ENCODE results near the gene SYNDIG1. TPM values are rescaled to one million over a fixed set of nuclear protein-coding genes. Genes with fewer than 3 reads are reported as not detected.

Gene SYNDIG1
- total and polyA plus RNA-seq, 3 experiments from 2014 or later = not detected

DNA sequence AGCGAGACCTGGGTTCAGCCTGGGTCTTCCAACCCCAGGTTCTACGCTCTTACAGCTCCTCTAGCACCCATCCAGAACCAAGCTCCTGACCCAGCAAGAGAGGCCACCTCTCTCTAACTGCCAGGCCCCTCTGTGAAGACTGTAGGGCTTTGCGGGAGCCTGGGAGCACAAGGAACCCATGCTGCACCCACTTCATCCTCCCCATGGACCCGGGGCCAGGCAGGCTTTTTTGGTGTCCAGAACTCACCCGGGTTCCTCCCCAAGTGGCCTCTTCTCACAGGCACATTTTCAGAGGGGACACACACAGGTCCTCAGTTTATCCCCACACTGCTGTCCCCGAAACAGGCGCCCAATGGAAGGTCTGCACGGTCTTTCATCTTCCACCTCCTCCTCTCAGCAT is 145.9 kb downstream of the SYNDIG1 start:
- Histone ChIP-seq H3K27me3 (ENCODE audit: insufficient read depth, low read length, poor library complexity, severe bottlenecking) (no peaks in the 10 kb centered on the region), H3K9me3 (ENCODE audit: low read length) (no peaks in the 10 kb centered on the region), H3K27ac (ENCODE audit: low read depth, low read length) (no peak overlapping the region), H3K36me3 (ENCODE audit: insufficient read depth, low read length) (no peaks in the 10 kb centered on the region), H3K4me1 (ENCODE audit: insufficient read depth, low read length) (no peaks in the 10 kb centered on the region), H3K4me3 (ENCODE audit: low read length) (no peak overlapping the region)
- H3K4me1 Mint-ChIP-seq = no peaks in the 10 kb centered on the region
- peaks cover 2 to 21% of the 10 kb centered on the region in 2 donors for H3K27me3 Mint-ChIP-seq
- H3K27ac Mint-ChIP-seq = no peak overlapping the region
- H3K9me3 Mint-ChIP-seq = no peaks in the 10 kb centered on the region
- POLR2A ChIA-PET = no interaction called here
- H3K36me3 Mint-ChIP-seq = no peaks in the 10 kb centered on the region
- CTCF ChIA-PET = no interaction called here
- no peak overlapping the region for H3K4me3 Mint-ChIP-seq
- DNase-seq = no peak

DNA sequence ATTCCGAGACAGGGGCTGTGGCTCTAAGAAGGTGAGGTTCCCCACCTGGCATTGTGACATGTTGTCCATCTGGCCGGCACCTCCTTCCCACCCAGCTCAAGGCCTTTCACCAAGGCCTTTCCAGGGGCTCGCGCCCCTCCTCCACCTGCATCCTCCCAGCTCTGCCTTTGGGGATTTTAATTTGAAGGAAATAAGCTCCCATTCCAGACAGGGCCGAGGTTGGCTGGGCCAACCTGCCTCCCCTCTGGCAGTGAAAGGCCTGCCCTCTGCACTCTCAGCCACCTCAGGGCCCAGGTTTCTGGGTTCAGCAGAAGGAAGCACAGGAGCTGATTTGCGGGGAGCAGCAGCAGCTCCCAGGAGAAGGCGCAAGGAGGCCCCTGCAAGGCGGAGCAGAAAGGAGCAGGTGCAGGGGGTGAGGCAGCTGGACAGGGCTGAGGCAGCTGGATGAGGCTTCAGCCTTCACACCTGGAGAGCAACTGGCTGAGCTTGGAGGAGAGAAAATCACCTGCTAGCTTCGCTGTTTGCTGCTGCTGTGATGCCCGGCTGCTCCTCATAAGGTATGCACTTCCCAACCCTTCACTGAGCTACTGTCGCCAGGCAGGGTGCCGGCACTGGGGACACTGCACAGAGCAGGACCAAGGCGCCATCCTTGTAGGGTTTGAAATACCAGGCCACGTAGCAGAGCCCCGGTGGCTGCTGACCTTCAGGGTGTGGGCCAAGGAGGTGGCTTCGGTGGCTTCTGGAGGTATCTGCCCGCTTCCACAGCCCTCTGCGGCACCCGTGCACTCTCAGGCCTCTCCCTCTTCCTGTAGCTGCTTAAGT is 147.0 kb downstream of the SYNDIG1 start:
- no peaks in the 10 kb centered on the region for H3K36me3 ChIP-seq (ENCODE audit: insufficient read depth, low read length)
- H3K4me3 ChIP-seq (ENCODE audit: low read length) = no peak overlapping the region
- no peak overlapping the region for H3K27ac Mint-ChIP-seq
- H3K4me1 Mint-ChIP-seq = no peaks in the 10 kb centered on the region
- no peaks in the 10 kb centered on the region for H3K9me3 Mint-ChIP-seq
- no peak overlapping the region for H3K27ac ChIP-seq (ENCODE audit: low read depth, low read length)
- DNase-seq = no peak
- H3K27me3 ChIP-seq (ENCODE audit: insufficient read depth, low read length, poor library complexity, severe bottlenecking) = no peaks in the 10 kb centered on the region
- H3K9me3 ChIP-seq (ENCODE audit: low read length) = no peaks in the 10 kb centered on the region
- H3K4me1 ChIP-seq (ENCODE audit: insufficient read depth, low read length) = no peaks in the 10 kb centered on the region
- H3K36me3 Mint-ChIP-seq = no peaks in the 10 kb centered on the region
- POLR2A ChIA-PET = no interaction called here
- peaks cover 2 to 17% of the 10 kb centered on the region in 2 donors for H3K27me3 Mint-ChIP-seq
- CTCF ChIA-PET = no interaction called here
- no peak overlapping the region for H3K4me3 Mint-ChIP-seq

DNA sequence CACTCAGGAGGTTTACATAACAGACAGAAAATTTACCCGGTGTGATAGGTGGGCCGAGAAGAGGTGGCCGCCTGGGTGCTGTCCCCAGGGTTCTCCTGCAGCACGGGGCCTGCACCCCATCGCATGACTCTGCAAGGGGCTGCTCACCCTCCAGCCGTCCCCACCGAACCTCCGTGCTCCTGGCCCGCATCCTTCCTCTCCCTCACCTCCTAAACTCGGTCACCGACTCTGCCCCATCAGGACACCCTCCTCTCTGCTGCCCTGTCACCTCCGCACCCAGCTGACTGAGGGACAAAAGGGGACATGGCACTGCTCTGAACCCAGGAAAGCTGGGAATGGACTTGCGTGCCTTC is 147.6 kb downstream of the SYNDIG1 start:
- Histone ChIP-seq H3K27ac (ENCODE audit: low read depth, low read length) (no peak overlapping the region), H3K4me1 (ENCODE audit: insufficient read depth, low read length) (no peaks in the 10 kb centered on the region), H3K9me3 (ENCODE audit: low read length) (no peaks in the 10 kb centered on the region), H3K36me3 (ENCODE audit: insufficient read depth, low read length) (no peaks in the 10 kb centered on the region), H3K4me3 (ENCODE audit: low read length) (no peak overlapping the region), H3K27me3 (ENCODE audit: insufficient read depth, low read length, poor library complexity, severe bottlenecking) (no peaks in the 10 kb centered on the region)
- POLR2A ChIA-PET = no interaction called here
- Mint-ChIP-seq H3K9me3 (no peaks in the 10 kb centered on the region), H3K4me1 (no peaks in the 10 kb centered on the region), H3K27ac (no peak overlapping the region), H3K27me3 (peaks cover 2 to 17% of the 10 kb centered on the region in 2 donors), H3K36me3 (no peaks in the 10 kb centered on the region), H3K4me3 (no peak overlapping the region)
- CTCF ChIA-PET = no interaction called here
- DNase-seq = no peak

DNA sequence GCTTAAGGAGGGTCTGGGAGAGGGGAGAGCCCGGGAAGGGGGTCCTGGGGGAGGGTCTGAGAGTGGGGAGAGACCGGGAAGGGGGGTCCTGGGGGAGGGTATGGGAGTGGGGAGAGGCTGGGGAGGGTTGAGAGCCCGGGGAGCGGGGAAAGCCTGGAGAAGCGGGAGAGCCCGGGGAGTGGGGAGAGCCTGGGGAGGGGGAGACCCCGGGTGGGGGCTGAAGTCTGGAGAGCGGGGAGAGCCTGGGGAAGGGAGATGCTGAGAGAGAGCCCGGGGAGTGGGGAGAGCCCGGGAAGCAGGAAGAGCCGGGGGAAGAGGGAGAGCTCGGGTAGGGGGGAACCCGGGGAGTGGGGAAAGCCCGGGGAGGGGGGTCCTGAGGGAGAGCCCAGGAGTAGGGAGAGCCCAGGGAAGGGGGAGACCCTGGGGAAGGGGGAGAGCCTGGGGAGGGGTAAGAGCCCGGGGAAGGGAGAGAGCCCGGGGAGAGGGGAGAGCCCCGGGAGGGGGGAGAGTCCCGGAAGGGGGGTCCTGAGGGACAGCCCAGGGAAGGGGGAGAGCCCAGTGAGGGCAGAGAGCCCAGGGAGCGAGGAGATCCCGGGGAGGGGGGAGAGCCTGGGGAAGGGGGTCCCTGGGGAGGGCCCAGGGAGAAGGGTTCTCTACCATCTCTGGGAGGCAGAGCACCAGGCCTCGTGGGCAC is 148.5 kb downstream of the SYNDIG1 start:
- Histone ChIP-seq H3K9me3 (ENCODE audit: low read length) (no peaks in the 10 kb centered on the region), H3K36me3 (ENCODE audit: insufficient read depth, low read length) (no peaks in the 10 kb centered on the region), H3K27ac (ENCODE audit: low read depth, low read length) (no peak overlapping the region), H3K27me3 (ENCODE audit: insufficient read depth, low read length, poor library complexity, severe bottlenecking) (no peaks in the 10 kb centered on the region), H3K4me1 (ENCODE audit: insufficient read depth, low read length) (no peaks in the 10 kb centered on the region), H3K4me3 (ENCODE audit: low read length) (no peak overlapping the region)
- H3K4me3 Mint-ChIP-seq = no peak overlapping the region
- no peak overlapping the region for H3K27ac Mint-ChIP-seq
- POLR2A ChIA-PET = no interaction called here
- peaks cover 2 to 12% of the 10 kb centered on the region in 2 donors for H3K27me3 Mint-ChIP-seq
- DNase-seq = no peak
- H3K9me3 Mint-ChIP-seq = no peaks in the 10 kb centered on the region
- no peaks in the 10 kb centered on the region for H3K36me3 Mint-ChIP-seq
- CTCF ChIA-PET = no interaction called here
- no peaks in the 10 kb centered on the region for H3K4me1 Mint-ChIP-seq

DNA sequence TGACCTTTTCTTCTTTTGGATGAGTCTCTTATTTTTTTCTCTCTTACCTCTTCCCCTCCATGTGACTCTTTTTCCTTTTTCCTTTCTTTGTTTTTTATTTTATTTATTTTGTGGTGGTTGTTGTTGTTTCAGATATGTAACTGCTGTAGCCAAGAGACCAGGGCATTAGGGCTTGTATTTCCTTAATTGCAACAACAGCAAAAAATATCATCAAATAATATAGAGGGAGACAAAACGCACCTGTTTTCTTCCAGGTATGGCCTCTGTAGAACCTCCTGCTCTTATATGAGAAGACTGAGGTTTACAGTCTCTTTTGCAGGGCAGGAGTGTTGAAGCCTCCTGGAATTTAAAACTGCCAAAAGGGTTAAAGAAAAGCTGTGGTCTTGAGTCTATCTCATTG is 149.3 kb downstream of the SYNDIG1 start:
- Mint-ChIP-seq H3K9me3 (no peaks in the 10 kb centered on the region), H3K36me3 (no peaks in the 10 kb centered on the region), H3K27ac (no peak overlapping the region), H3K4me1 (no peaks in the 10 kb centered on the region), H3K4me3 (no peak overlapping the region), H3K27me3 (peaks cover 0 to 8% of the 10 kb centered on the region in 2 donors)
- Histone ChIP-seq H3K4me3 (ENCODE audit: low read length) (no peak overlapping the region), H3K4me1 (ENCODE audit: insufficient read depth, low read length) (no peaks in the 10 kb centered on the region), H3K9me3 (ENCODE audit: low read length) (no peaks in the 10 kb centered on the region), H3K27me3 (ENCODE audit: insufficient read depth, low read length, poor library complexity, severe bottlenecking) (no peaks in the 10 kb centered on the region), H3K36me3 (ENCODE audit: insufficient read depth, low read length) (no peaks in the 10 kb centered on the region), H3K27ac (ENCODE audit: low read depth, low read length) (no peak overlapping the region)
- ChIA-PET CTCF (no interaction called here), POLR2A (no interaction called here)
- DNase-seq = no peak

DNA sequence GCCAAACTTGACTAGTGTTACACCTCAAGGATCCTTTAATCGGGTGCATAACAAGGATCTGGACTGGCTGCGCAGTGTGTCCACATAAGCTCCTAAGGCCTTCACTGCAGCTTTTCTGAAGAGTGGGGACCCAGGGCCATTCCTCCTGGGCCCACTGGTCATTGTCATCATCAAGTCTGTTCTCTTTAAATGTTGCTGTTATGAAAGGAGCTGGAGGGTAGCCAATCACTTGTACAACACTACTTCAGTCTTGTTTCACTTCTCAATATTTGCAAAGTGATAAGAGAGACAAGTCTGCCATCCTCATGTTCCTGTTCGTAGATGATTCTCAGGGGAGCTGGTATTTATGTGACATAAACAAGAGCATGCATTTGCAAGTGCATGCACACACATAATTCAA is 149.8 kb downstream of the SYNDIG1 start:
- H3K27me3 ChIP-seq (ENCODE audit: insufficient read depth, low read length, poor library complexity, severe bottlenecking) = no peaks in the 10 kb centered on the region
- Mint-ChIP-seq H3K27ac (no peak overlapping the region), H3K9me3 (no peaks in the 10 kb centered on the region), H3K27me3 (peaks cover 0 to 7% of the 10 kb centered on the region in 2 donors), H3K36me3 (no peaks in the 10 kb centered on the region), H3K4me1 (no peaks in the 10 kb centered on the region), H3K4me3 (no peak overlapping the region)
- no peaks in the 10 kb centered on the region for H3K9me3 ChIP-seq (ENCODE audit: low read length)
- DNase-seq = no peak
- ChIA-PET POLR2A (no interaction called here), CTCF (no interaction called here)
- no peak overlapping the region for H3K27ac ChIP-seq (ENCODE audit: low read depth, low read length)
- no peaks in the 10 kb centered on the region for H3K4me1 ChIP-seq (ENCODE audit: insufficient read depth, low read length)
- H3K36me3 ChIP-seq (ENCODE audit: insufficient read depth, low read length) = no peaks in the 10 kb centered on the region
- H3K4me3 ChIP-seq (ENCODE audit: low read length) = no peak overlapping the region

DNA sequence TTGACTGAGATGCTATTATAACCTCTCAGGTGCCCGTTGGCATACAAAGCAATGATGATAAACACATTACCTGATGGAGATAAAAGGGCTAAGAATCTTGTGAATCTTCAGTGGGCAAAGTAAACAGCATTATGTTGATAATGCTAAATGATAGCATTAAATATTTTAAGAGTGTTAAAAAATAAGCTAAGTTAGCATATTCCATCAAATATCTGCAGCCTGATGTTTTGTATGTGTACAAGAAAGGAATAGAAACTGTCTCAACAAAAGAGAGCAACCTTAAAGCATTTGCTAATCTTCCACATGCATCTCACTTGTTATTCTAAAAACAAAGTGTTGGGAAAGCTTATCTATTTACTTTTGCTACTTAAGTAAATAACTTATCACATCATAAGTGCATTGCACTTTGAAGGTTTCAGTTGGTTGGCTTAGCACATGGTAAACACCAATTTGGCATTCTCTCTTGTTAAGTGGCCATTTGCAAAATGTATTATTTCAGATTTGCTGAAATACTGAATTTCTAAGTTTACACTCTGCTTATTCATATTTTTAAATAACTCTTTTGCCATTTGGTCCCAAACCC is 151.6 kb downstream of the SYNDIG1 start:
- Histone ChIP-seq H3K27me3 (ENCODE audit: insufficient read depth, low read length, poor library complexity, severe bottlenecking) (no peaks in the 10 kb centered on the region), H3K9me3 (ENCODE audit: low read length) (no peaks in the 10 kb centered on the region), H3K4me1 (ENCODE audit: insufficient read depth, low read length) (no peaks in the 10 kb centered on the region), H3K4me3 (ENCODE audit: low read length) (no peak overlapping the region), H3K27ac (ENCODE audit: low read depth, low read length) (no peak overlapping the region), H3K36me3 (ENCODE audit: insufficient read depth, low read length) (no peaks in the 10 kb centered on the region)
- POLR2A ChIA-PET = no interaction called here
- Mint-ChIP-seq H3K27ac (no peak overlapping the region), H3K27me3 (peaks cover 0 to 7% of the 10 kb centered on the region in 2 donors), H3K4me1 (no peaks in the 10 kb centered on the region), H3K9me3 (no peaks in the 10 kb centered on the region), H3K36me3 (no peaks in the 10 kb centered on the region), H3K4me3 (no peak overlapping the region)
- no peak for DNase-seq
- CTCF ChIA-PET = no interaction called here

DNA sequence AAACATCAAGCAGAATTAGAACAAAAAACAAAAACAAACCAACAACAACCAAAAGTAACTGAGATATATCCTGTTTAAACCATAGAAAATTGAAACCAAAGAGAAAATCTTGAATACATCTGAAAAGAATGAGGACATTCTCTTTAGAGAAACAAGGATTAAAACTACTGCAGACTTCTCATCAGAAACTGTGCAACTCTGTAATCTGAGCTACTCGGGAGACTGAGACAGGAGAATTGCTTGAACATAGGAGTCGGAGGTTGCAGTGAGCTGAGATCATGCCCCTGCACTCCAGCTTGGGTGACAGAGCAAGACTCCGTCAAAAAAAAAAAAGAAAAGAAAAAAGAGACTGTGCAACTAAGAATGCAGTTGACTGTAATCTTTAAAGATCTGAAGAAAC is 153.4 kb downstream of the SYNDIG1 start:
- Mint-ChIP-seq H3K27ac (no peak overlapping the region), H3K27me3 (peaks cover 0 to 3% of the 10 kb centered on the region in 2 donors), H3K9me3 (no peaks in the 10 kb centered on the region), H3K4me3 (no peak overlapping the region), H3K4me1 (peaks cover 0 to 3% (median 0%) of the 10 kb centered on the region in 3 donors), H3K36me3 (no peaks in the 10 kb centered on the region)
- CTCF ChIA-PET = no interaction called here
- Histone ChIP-seq H3K4me1 (ENCODE audit: insufficient read depth, low read length) (no peaks in the 10 kb centered on the region), H3K9me3 (ENCODE audit: low read length) (no peaks in the 10 kb centered on the region), H3K4me3 (ENCODE audit: low read length) (no peak overlapping the region), H3K27ac (ENCODE audit: low read depth, low read length) (no peak overlapping the region), H3K36me3 (ENCODE audit: insufficient read depth, low read length) (no peaks in the 10 kb centered on the region), H3K27me3 (ENCODE audit: insufficient read depth, low read length, poor library complexity, severe bottlenecking) (no peaks in the 10 kb centered on the region)
- no peak for DNase-seq
- POLR2A ChIA-PET = no interaction called here
